ENCODE results near the gene GLI3. TPM values are rescaled to one million over a fixed set of nuclear protein-coding genes. Genes with fewer than 3 reads are reported as not detected.

GLI3 gene
- total RNA-seq, 5 donors from 2014 or later (not counting 1 experiment from before 2014, with no cell fraction given): 0.10 to 0.79 (median 0.32) TPM; not detected in 1

GRCh38 chr7:41927380-41927779 is 309.6 kb downstream of the GLI3 start:
- H3K4me3 ChIP-seq (ENCODE audit: control insufficient read depth in 1 of 2, extremely low read depth in 1 of 2, low read length in 1 of 2): no peak overlapping the region
- ChIA-PET CTCF (interaction anchor here in 1 of 2 donors (1.3 kb wide), 1 partner anchor 18 kb away, joined by 3 read pairs; no protein-coding TSS in a partner anchor), POLR2A (no interaction called here)
- H3K27ac Mint-ChIP-seq: peak overlapping the region in 1 of 2 donors; percentile 43
- peaks cover 0 to 5% of the 10 kb centered on the region in 2 experiments for H3K27me3 ChIP-seq (replicated peaks in 1 of 2; ENCODE audit: control insufficient read depth in 2 of 2, extremely low read depth in 1 of 2, insufficient read depth in 2 of 2, low read length in 1 of 2)
- H3K4me1 Mint-ChIP-seq: no peaks in the 10 kb centered on the region
- H3K36me3 ChIP-seq (ENCODE audit: control insufficient read depth in 2 of 2, extremely low read depth in 1 of 2, insufficient read depth in 1 of 2, low read length in 1 of 2): no peaks in the 10 kb centered on the region
- H3K27me3 Mint-ChIP-seq: peaks cover 19 to 22% of the 10 kb centered on the region in 2 donors
- no peak overlapping the region for H3K4me3 Mint-ChIP-seq
- H3K27ac ChIP-seq (ENCODE audit: low read length): no peak overlapping the region
- H3K4me1 ChIP-seq (ENCODE audit: control insufficient read depth in 1 of 2, extremely low read depth in 1 of 2, insufficient read depth in 2 of 2, low read length in 2 of 2): no peaks in the 10 kb centered on the region
- 77% methylated on average over 4 of the region's 6 CpGs for WGBS (ENCODE audit: insufficient coverage)
- ATAC-seq (replicated peaks in 1 of 4) (no peak), DNase-seq (no peak)
- H3K9me3 ChIP-seq: no peaks in the 10 kb centered on the region
- H3K9me3 Mint-ChIP-seq: no peaks in the 10 kb centered on the region
- H3K36me3 Mint-ChIP-seq: no peaks in the 10 kb centered on the region

- ATAC-seq (replicated peaks in 1 of 4): no peak
- CTCF ChIA-PET: no interaction called here
- H3K36me3 Mint-ChIP-seq: no peaks in the 10 kb centered on the region
Measured at GRCh38 chr7:41925946-41926345, 311.1 kb downstream of the GLI3 start.

GRCh38 chr7:41924796-41925195 is 312.2 kb downstream of the GLI3 start:
- Histone ChIP-seq H3K36me3 (ENCODE audit: control insufficient read depth in 2 of 2, extremely low read depth in 1 of 2, insufficient read depth in 1 of 2, low read length in 1 of 2) (no peaks in the 10 kb centered on the region), H3K4me3 (ENCODE audit: control insufficient read depth in 1 of 2, extremely low read depth in 1 of 2, low read length in 1 of 2) (no peak overlapping the region), H3K9me3 (no peaks in the 10 kb centered on the region), H3K27ac (ENCODE audit: low read length) (no peak overlapping the region), H3K4me1 (ENCODE audit: control insufficient read depth in 1 of 2, extremely low read depth in 1 of 2, insufficient read depth in 2 of 2, low read length in 2 of 2) (no peaks in the 10 kb centered on the region), H3K27me3 (replicated peaks in 1 of 2; ENCODE audit: control insufficient read depth in 2 of 2, extremely low read depth in 1 of 2, insufficient read depth in 2 of 2, low read length in 1 of 2) (peaks cover 0 to 7% of the 10 kb centered on the region in 2 experiments)
- Mint-ChIP-seq H3K9me3 (no peaks in the 10 kb centered on the region), H3K27me3 (peaks cover 17 to 23% of the 10 kb centered on the region in 2 donors), H3K4me1 (no peaks in the 10 kb centered on the region), H3K4me3 (no peak overlapping the region), H3K27ac (no peak overlapping the region), H3K36me3 (no peaks in the 10 kb centered on the region)
- WGBS (ENCODE audit: insufficient coverage): 90% methylated on average over 6 of the region's 9 CpGs
- no peak for ATAC-seq (replicated peaks in 1 of 4)
- ChIA-PET POLR2A (no interaction called here), CTCF (no interaction called here)
- no peak for DNase-seq

More at GRCh38 chr7:41925946-41926345, 311.1 kb downstream of the GLI3 start:
- H3K27me3 ChIP-seq (replicated peaks in 1 of 2; ENCODE audit: control insufficient read depth in 2 of 2, extremely low read depth in 1 of 2, insufficient read depth in 2 of 2, low read length in 1 of 2): peaks cover 0 to 5% of the 10 kb centered on the region in 2 experiments
- no peak for DNase-seq
- no peaks in the 10 kb centered on the region for H3K9me3 ChIP-seq
- Mint-ChIP-seq H3K9me3 (no peaks in the 10 kb centered on the region), H3K4me3 (no peak overlapping the region), H3K4me1 (no peaks in the 10 kb centered on the region), H3K27me3 (peaks cover 18 to 19% of the 10 kb centered on the region in 2 donors), H3K27ac (no peak overlapping the region)
- POLR2A ChIA-PET: no interaction called here
- WGBS (ENCODE audit: insufficient coverage): no CpG with 5 or more reads among the region's 3 CpGs
- H3K4me1 ChIP-seq (ENCODE audit: control insufficient read depth in 1 of 2, extremely low read depth in 1 of 2, insufficient read depth in 2 of 2, low read length in 2 of 2): no peaks in the 10 kb centered on the region
- no peak overlapping the region for H3K27ac ChIP-seq (ENCODE audit: low read length)
- no peaks in the 10 kb centered on the region for H3K36me3 ChIP-seq (ENCODE audit: control insufficient read depth in 2 of 2, extremely low read depth in 1 of 2, insufficient read depth in 1 of 2, low read length in 1 of 2)
- no peak overlapping the region for H3K4me3 ChIP-seq (ENCODE audit: control insufficient read depth in 1 of 2, extremely low read depth in 1 of 2, low read length in 1 of 2)

GRCh38 chr7:41922373-41922772 is 314.6 kb downstream of the GLI3 start:
- Mint-ChIP-seq H3K4me3 (no peak overlapping the region), H3K27me3 (peaks cover 8 to 16% of the 10 kb centered on the region in 2 donors), H3K36me3 (no peaks in the 10 kb centered on the region), H3K4me1 (no peaks in the 10 kb centered on the region), H3K27ac (no peak overlapping the region), H3K9me3 (no peaks in the 10 kb centered on the region)
- no peak for ATAC-seq (replicated peaks in 1 of 4)
- 70% methylated on average over 2 of the region's 2 CpGs for WGBS (ENCODE audit: insufficient coverage)
- POLR2A ChIA-PET: interaction anchor here in 1 of 2 donors (0.6 kb wide), 1 partner anchor 10 kb away, joined by 3 read pairs; no protein-coding TSS in a partner anchor
- peaks cover 0 to 6% of the 10 kb centered on the region in 2 experiments for H3K27me3 ChIP-seq (replicated peaks in 1 of 2; ENCODE audit: control insufficient read depth in 2 of 2, extremely low read depth in 1 of 2, insufficient read depth in 2 of 2, low read length in 1 of 2)
- CTCF ChIA-PET: no interaction called here
- DNase-seq: no peak
- H3K36me3 ChIP-seq (ENCODE audit: control insufficient read depth in 2 of 2, extremely low read depth in 1 of 2, insufficient read depth in 1 of 2, low read length in 1 of 2): no peaks in the 10 kb centered on the region
- no peaks in the 10 kb centered on the region for H3K9me3 ChIP-seq
- no peak overlapping the region for H3K27ac ChIP-seq (ENCODE audit: low read length)
- no peaks in the 10 kb centered on the region for H3K4me1 ChIP-seq (ENCODE audit: control insufficient read depth in 1 of 2, extremely low read depth in 1 of 2, insufficient read depth in 2 of 2, low read length in 2 of 2)
- no peak overlapping the region for H3K4me3 ChIP-seq (ENCODE audit: control insufficient read depth in 1 of 2, extremely low read depth in 1 of 2, low read length in 1 of 2)

GRCh38 chr7:41921453-41921981 is 315.5 kb downstream of the GLI3 start:
- WGBS (ENCODE audit: insufficient coverage): 100% methylated on average over 1 of the region's 3 CpGs
- no peaks in the 10 kb centered on the region for H3K4me1 ChIP-seq (ENCODE audit: control insufficient read depth in 1 of 2, extremely low read depth in 1 of 2, insufficient read depth in 2 of 2, low read length in 2 of 2)
- no peaks in the 10 kb centered on the region for H3K9me3 ChIP-seq
- Mint-ChIP-seq H3K27me3 (peaks cover 7 to 14% of the 10 kb centered on the region in 2 donors), H3K4me1 (no peaks in the 10 kb centered on the region), H3K36me3 (no peaks in the 10 kb centered on the region), H3K27ac (no peak overlapping the region), H3K4me3 (no peak overlapping the region), H3K9me3 (no peaks in the 10 kb centered on the region)
- DNase-seq (no peak), ATAC-seq (replicated peaks in 1 of 4) (no peak)
- H3K36me3 ChIP-seq (ENCODE audit: control insufficient read depth in 2 of 2, extremely low read depth in 1 of 2, insufficient read depth in 1 of 2, low read length in 1 of 2): no peaks in the 10 kb centered on the region
- peaks cover 0 to 3% of the 10 kb centered on the region in 2 experiments for H3K27me3 ChIP-seq (replicated peaks in 1 of 2; ENCODE audit: control insufficient read depth in 2 of 2, extremely low read depth in 1 of 2, insufficient read depth in 2 of 2, low read length in 1 of 2)
- no peak overlapping the region for H3K4me3 ChIP-seq (ENCODE audit: control insufficient read depth in 1 of 2, extremely low read depth in 1 of 2, low read length in 1 of 2)
- CTCF ChIA-PET: no interaction called here
- H3K27ac ChIP-seq (ENCODE audit: low read length): no peak overlapping the region
- POLR2A ChIA-PET: no interaction called here

- no peaks in the 10 kb centered on the region for H3K4me1 ChIP-seq (ENCODE audit: control insufficient read depth in 1 of 2, extremely low read depth in 1 of 2, insufficient read depth in 2 of 2, low read length in 2 of 2)
- H3K4me3 ChIP-seq (ENCODE audit: control insufficient read depth in 1 of 2, extremely low read depth in 1 of 2, low read length in 1 of 2): no peak overlapping the region
- H3K27ac ChIP-seq (ENCODE audit: low read length): no peak overlapping the region
- no peaks in the 10 kb centered on the region for H3K4me1 Mint-ChIP-seq
- H3K27me3 Mint-ChIP-seq: peaks cover 11% of the 10 kb centered on the region in 2 donors
- H3K9me3 ChIP-seq: no peaks in the 10 kb centered on the region
- no peak overlapping the region for H3K4me3 Mint-ChIP-seq
- ChIA-PET POLR2A (no interaction called here), CTCF (no interaction called here)
- no CpG with 5 or more reads among the region's 5 CpGs for WGBS (ENCODE audit: insufficient coverage)
- no peaks in the 10 kb centered on the region for H3K36me3 ChIP-seq (ENCODE audit: control insufficient read depth in 2 of 2, extremely low read depth in 1 of 2, insufficient read depth in 1 of 2, low read length in 1 of 2)
- ATAC-seq (replicated peaks in 1 of 4) (no peak), DNase-seq (no peak)
- H3K27ac Mint-ChIP-seq: no peak overlapping the region
- peaks cover 0 to 3% of the 10 kb centered on the region in 2 experiments for H3K27me3 ChIP-seq (replicated peaks in 1 of 2; ENCODE audit: control insufficient read depth in 2 of 2, extremely low read depth in 1 of 2, insufficient read depth in 2 of 2, low read length in 1 of 2)
- H3K36me3 Mint-ChIP-seq: no peaks in the 10 kb centered on the region
- H3K9me3 Mint-ChIP-seq: no peaks in the 10 kb centered on the region
Measured at GRCh38 chr7:41918597-41918996, 318.4 kb downstream of the GLI3 start.

Measured in T-cell (primary cell).